ENCODE results near the gene SLC2A6.

Gene SLC2A6

GRCh38 chr9:133516256-133516960 lies 37.5 kb upstream of the SLC2A6 start:
- DNase-seq (ENCODE audit: extremely low spot score, insufficient read length, low read depth) (no peak), FAIRE-seq (no peak)

GRCh38 chr9:133515615-133516255 lies 36.8 kb upstream of the SLC2A6 start:
- FAIRE-seq = no peak

GRCh38 chr9:133515240-133515610 lies 36.3 kb upstream of the SLC2A6 start:
- DNase-seq (ENCODE audit: extremely low spot score, insufficient read length, low read depth) (no peak), FAIRE-seq (no peak)

More at GRCh38 chr9:133515615-133516255, 36.8 kb upstream of the SLC2A6 start:
- DNase-seq (ENCODE audit: extremely low spot score, insufficient read length, low read depth) = no peak

- DNase-seq (ENCODE audit: extremely low spot score, insufficient read length, low read depth) = no peak
- FAIRE-seq = no peak
These were observed 35.8 kb upstream of the SLC2A6 start for GRCh38 chr9:133514460-133515239.

GRCh38 chr9:133513214-133514100 lies 34.6 kb upstream of the SLC2A6 start:
- no peak for DNase-seq (ENCODE audit: extremely low spot score, insufficient read length, low read depth)
- FAIRE-seq = no peak

GRCh38 chr9:133512253-133513213 lies 33.6 kb upstream of the SLC2A6 start:
- DNase-seq (ENCODE audit: extremely low spot score, insufficient read length, low read depth) (no peak), FAIRE-seq (no peak)

GRCh38 chr9:133511607-133512006 lies 32.7 kb upstream of the SLC2A6 start:
- FAIRE-seq (no peak), DNase-seq (ENCODE audit: extremely low spot score, insufficient read length, low read depth) (no peak)

GRCh38 chr9:133510926-133511505 lies 32.1 kb upstream of the SLC2A6 start:
- DNase-seq (ENCODE audit: extremely low spot score, insufficient read length, low read depth) (no peak), FAIRE-seq (no peak)

- FAIRE-seq = no peak
- DNase-seq (ENCODE audit: extremely low spot score, insufficient read length, low read depth) = no peak
These were observed 30.5 kb upstream of the SLC2A6 start for GRCh38 chr9:133509179-133510083.

- no peak for FAIRE-seq
These were observed 29.1 kb upstream of the SLC2A6 start for GRCh38 chr9:133508046-133508445.

GRCh38 chr9:133507246-133507965 lies 28.5 kb upstream of the SLC2A6 start:
- DNase-seq (ENCODE audit: extremely low spot score, insufficient read length, low read depth) = no peak

More at GRCh38 chr9:133508046-133508445, 29.1 kb upstream of the SLC2A6 start:
- DNase-seq (ENCODE audit: extremely low spot score, insufficient read length, low read depth) = no peak

GRCh38 chr9:133506653-133507038 lies 27.7 kb upstream of the SLC2A6 start:
- DNase-seq (ENCODE audit: extremely low spot score, insufficient read length, low read depth) = no peak
- no peak for FAIRE-seq

More at GRCh38 chr9:133507246-133507965, 28.5 kb upstream of the SLC2A6 start:
- no peak for FAIRE-seq

- no peak for FAIRE-seq
These were observed 27.2 kb upstream of the SLC2A6 start for GRCh38 chr9:133505901-133506652.

GRCh38 chr9:133505186-133505830 lies 26.4 kb upstream of the SLC2A6 start:
- FAIRE-seq = no peak
- no peak for DNase-seq (ENCODE audit: extremely low spot score, insufficient read length, low read depth)

More at GRCh38 chr9:133505901-133506652, 27.2 kb upstream of the SLC2A6 start:
- DNase-seq (ENCODE audit: extremely low spot score, insufficient read length, low read depth) = no peak

GRCh38 chr9:133502112-133502511 lies 23.2 kb upstream of the SLC2A6 start:
- FAIRE-seq (no peak), DNase-seq (ENCODE audit: extremely low spot score, insufficient read length, low read depth) (no peak)

- FAIRE-seq = no peak
These were observed 21.0 kb upstream of the SLC2A6 start for GRCh38 chr9:133499892-133500270.

More at GRCh38 chr9:133499892-133500270, 21.0 kb upstream of the SLC2A6 start:
- DNase-seq (ENCODE audit: extremely low spot score, insufficient read length, low read depth) = no peak
